ENCODE measurements around the gene RSU1. TPM values are rescaled to one million over a fixed set of nuclear protein-coding genes. Genes with fewer than 3 reads are reported as not detected.
A peak's percentile ranks its signal among the peaks of the same experiment; 100 is the strongest.

The RSU1 gene
- polyA plus RNA-seq, 3 donors, result 45.7 to 111 (median 100) TPM

GRCh38 chr10:16603308-16603707, 213.9 kb downstream of the RSU1 start:
- no peaks in the 10 kb centered on the region for H3K36me3 ChIP-seq (replicated peaks in 1 of 2; ENCODE audit: control insufficient read depth in 1 of 2, insufficient read depth in 2 of 2, low read length in 2 of 2)
- no peak for DNase-seq
- H3K4me1 Mint-ChIP-seq, result no peaks in the 10 kb centered on the region
- H3K4me3 Mint-ChIP-seq, result no peak overlapping the region
- peaks cover 0 to 2% (median 0%) of the 10 kb centered on the region in 3 donors for H3K27me3 Mint-ChIP-seq (ENCODE audit: low read depth in 3 of 3)
- H3K9me3 Mint-ChIP-seq, result peaks cover 0 to 3% (median 0%) of the 10 kb centered on the region in 7 donors
- H3K4me2 ChIP-seq (replicated peaks; ENCODE audit: extremely low read depth, low read length, poor library complexity, severe bottlenecking), result no peak overlapping the region
- no peaks in the 10 kb centered on the region for H3K79me2 ChIP-seq (ENCODE audit: insufficient read depth, low read length)
- no peak overlapping the region for H3K9ac ChIP-seq (ENCODE audit: insufficient read depth, low read length, poor library complexity, severe bottlenecking)
- H3K27me3 ChIP-seq (ENCODE audit: control insufficient read depth in 2 of 2, insufficient read depth in 2 of 2, low read length in 2 of 2), result no peaks in the 10 kb centered on the region
- intact Hi-C loops (cut with micrococcal nuclease), result no loop called here
- no peaks in the 10 kb centered on the region for H3K4me1 ChIP-seq (ENCODE audit: control insufficient read depth in 1 of 2, insufficient read depth in 2 of 2, low read length in 2 of 2)
- no CpG with 5 or more reads among the region's 2 CpGs for WGBS (ENCODE audit: insufficient coverage)
- no peak for TF ChIP-seq CTCF (IDR thresholded peaks at IDR 0.05)
- H3K4me3 ChIP-seq (replicated peaks in 1 of 3; ENCODE audit: low read depth in 2 of 3, low read length in 3 of 3), result no peak overlapping the region
- no peaks in the 10 kb centered on the region for H3K9me3 ChIP-seq (replicated peaks in 1 of 2; ENCODE audit: control insufficient read depth in 1 of 2, insufficient read depth in 1 of 2, low read length in 2 of 2)
- H3K36me3 Mint-ChIP-seq, result peaks cover 9 to 10% of the 10 kb centered on the region in 2 donors
- no peak overlapping the region for H2AFZ ChIP-seq (ENCODE audit: insufficient read depth, low read depth, low read length, poor library complexity, severe bottlenecking)
- H3K27ac Mint-ChIP-seq, result no peak overlapping the region
- no peak overlapping the region for H3K27ac ChIP-seq (ENCODE audit: low read depth in 1 of 2, low read length in 2 of 2)
- H4K20me1 ChIP-seq (ENCODE audit: insufficient read depth, low read length), result no peaks in the 10 kb centered on the region

DNA sequence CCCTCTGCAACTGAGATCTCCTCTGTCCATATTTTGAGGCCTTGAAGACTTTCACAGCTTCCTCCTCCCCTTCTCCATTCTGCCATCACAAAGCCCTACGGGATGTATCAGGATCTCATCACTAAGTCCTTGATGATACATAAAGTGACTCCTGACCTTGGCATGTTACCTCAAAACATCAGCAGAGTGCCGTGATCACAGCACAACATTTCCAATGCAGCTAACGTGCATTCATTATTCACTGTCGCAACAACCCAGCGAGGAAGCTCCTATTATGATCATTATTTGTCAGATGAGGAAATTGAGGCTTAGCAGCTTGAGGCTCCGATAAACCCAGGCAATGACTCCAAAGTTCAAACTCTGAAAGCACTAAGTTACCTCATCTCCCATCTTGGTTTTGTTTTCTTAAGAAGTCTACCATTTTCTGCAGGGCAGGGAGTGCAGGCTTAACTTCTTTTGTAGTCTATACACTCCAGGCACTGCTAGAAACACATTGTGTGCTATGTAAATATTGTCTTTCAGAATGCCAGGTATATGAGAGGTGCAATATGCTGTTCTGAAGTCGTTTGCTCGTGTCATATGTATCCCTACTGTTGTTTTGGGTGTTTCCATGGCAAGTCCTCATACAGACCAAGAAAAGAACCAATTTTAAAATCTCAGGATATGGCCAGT, 215.0 kb downstream of the RSU1 start:
- Histone ChIP-seq H3K4me3 (replicated peaks in 1 of 3; ENCODE audit: low read depth in 2 of 3, low read length in 3 of 3) (no peak overlapping the region), H4K20me1 (ENCODE audit: insufficient read depth, low read length) (no peaks in the 10 kb centered on the region), H3K9me3 (replicated peaks in 1 of 2; ENCODE audit: control insufficient read depth in 1 of 2, insufficient read depth in 1 of 2, low read length in 2 of 2) (no peaks in the 10 kb centered on the region), H3K9ac (ENCODE audit: insufficient read depth, low read length, poor library complexity, severe bottlenecking) (no peak overlapping the region), H2AFZ (ENCODE audit: insufficient read depth, low read depth, low read length, poor library complexity, severe bottlenecking) (no peak overlapping the region), H3K27me3 (ENCODE audit: control insufficient read depth in 2 of 2, insufficient read depth in 2 of 2, low read length in 2 of 2) (no peaks in the 10 kb centered on the region), H3K4me1 (ENCODE audit: control insufficient read depth in 1 of 2, insufficient read depth in 2 of 2, low read length in 2 of 2) (no peaks in the 10 kb centered on the region), H3K79me2 (ENCODE audit: insufficient read depth, low read length) (no peaks in the 10 kb centered on the region), H3K27ac (ENCODE audit: low read depth in 1 of 2, low read length in 2 of 2) (no peak overlapping the region), H3K36me3 (replicated peaks in 1 of 2; ENCODE audit: control insufficient read depth in 1 of 2, insufficient read depth in 2 of 2, low read length in 2 of 2) (no peaks in the 10 kb centered on the region), H3K4me2 (replicated peaks; ENCODE audit: extremely low read depth, low read length, poor library complexity, severe bottlenecking) (no peak overlapping the region)
- Mint-ChIP-seq H3K4me1 (no peaks in the 10 kb centered on the region), H3K9me3 (peaks cover 0 to 3% (median 0%) of the 10 kb centered on the region in 7 donors), H3K4me3 (no peak overlapping the region), H3K36me3 (peaks cover 12 to 17% of the 10 kb centered on the region in 2 donors), H3K27ac (peak overlapping the region in 1 of 7 donors; percentile 53), H3K27me3 (ENCODE audit: low read depth in 3 of 3) (peaks cover 0 to 2% (median 0%) of the 10 kb centered on the region in 3 donors)
- 100% methylated on average over 1 of the region's 8 CpGs for WGBS (ENCODE audit: insufficient coverage)
- DNase-seq, result no peak
- intact Hi-C loops (cut with micrococcal nuclease), result no loop called here
- no peak for TF ChIP-seq CTCF (IDR thresholded peaks at IDR 0.05)
